OCI-LY3 (cell line): ENCODE measurements around the gene NBL1.

ENCODE experiments used
- H2AFZ ChIP-seq: fragments of 200-600, 300-600 bp; shearing (Covaris generic); 2 replicates; pipeline ENCODE4 v1.6.0; 2014; ENCODE audit warnings: antibody characterized with exemption, low read depth, low read length
- H3K27ac ChIP-seq: fragments of 200-600, 300-600 bp; sonication (generic); 2 replicates; pipeline ENCODE4 v1.5.1; 2014; ENCODE audit warnings: mild to moderate bottlenecking, low read length, moderate library complexity, mixed read lengths
- H3K27me3 ChIP-seq: fragments of 200-600, 300-600 bp; sonication (generic); 2 replicates; pipeline ENCODE4 v1.6.1; 2014; ENCODE audit warnings: low read depth, low read length, mixed read lengths
- H3K36me3 ChIP-seq: fragments of 200-600, 300-600 bp; sonication (generic); replicated peaks from 2 replicates; pipeline ENCODE3; 2014; ENCODE audit warnings: low read depth, low read length, mixed read lengths
- H3K4me1 ChIP-seq: fragments of 300-600, 200-600 bp; sonication (generic); 2 replicates; pipeline ENCODE4 v1.6.1; 2014; ENCODE audit warnings: low read length, mixed read lengths
- H3K4me2 ChIP-seq: fragments of 200-600, 300-600 bp; sonication (generic); 2 replicates; pipeline ENCODE4 v1.6.1; 2014; ENCODE audit warnings: low read length, mixed read lengths
- H3K4me3 ChIP-seq: fragments of 300-600, 200-600 bp; sonication (generic); 2 replicates; pipeline ENCODE4 v1.5.1; 2014; ENCODE audit warnings: antibody characterized with exemption, mild to moderate bottlenecking, low read length, moderate library complexity
- H3K79me2 ChIP-seq: fragments of 300-600, 200-600 bp; shearing (Covaris generic); 2 replicates; pipeline ENCODE4 v1.6.1; 2014; ENCODE audit warnings: mild to moderate bottlenecking, low read length, mixed read lengths
- H3K9ac ChIP-seq: fragments of 300-600, 200-600 bp; shearing (Covaris generic); 2 replicates; pipeline ENCODE4 v1.6.0; 2014; ENCODE audit warnings: mild to moderate bottlenecking, low read length, moderate library complexity
- H3K9me3 ChIP-seq: fragments of 200-600, 300-600 bp; shearing (Covaris generic); 2 replicates; pipeline ENCODE4 v1.6.1; 2014; ENCODE audit warnings: low read length, mixed read lengths; ENCODE audit not compliant: insufficient read depth
- H4K20me1 ChIP-seq: fragments of 200-600, 300-600 bp; sonication (generic); 2 replicates; pipeline ENCODE4 v1.6.1; 2016; ENCODE audit warnings: low read length, mixed read lengths; ENCODE audit not compliant: insufficient read depth
- CTCF ChIP-seq: fragments of 200-600, 300-600 bp; sonication (generic); IDR thresholded peaks from 2 replicates; pipeline ENCODE4 v1.5.1; 2014; ENCODE audit warnings: antibody characterized with exemption, low read length, low read depth
- EZH2phosphoT487 ChIP-seq: fragments of 200-600 bp; shearing (Covaris generic); IDR thresholded peaks from 2 replicates; pipeline ENCODE4 v1.6.1; 2018; ENCODE audit warnings: antibody characterized with exemption, mixed run types, low read depth

NBL1 gene

GRCh38 chr1:19613171-19613703, 30.9 kb upstream of the NBL1 start:
- Histone ChIP-seq H2AFZ (no peak overlapping the region), H3K9me3 (no peaks in the 10 kb centered on the region), H3K27me3 (no peaks in the 10 kb centered on the region), H3K79me2 (peaks cover 58% of the 10 kb centered on the region), H3K4me1 (no peaks in the 10 kb centered on the region), H3K4me2 (no peak overlapping the region), H3K27ac (no peak overlapping the region), H3K9ac (no peak overlapping the region), H3K36me3 (peaks cover 5% of the 10 kb centered on the region), H3K4me3 (no peak overlapping the region), H4K20me1 (no peaks in the 10 kb centered on the region)
- TF ChIP-seq CTCF (no peak), EZH2phosphoT487 (no peak)

GRCh38 chr1:19615438-19615837, 28.7 kb upstream of the NBL1 start:
- peaks cover 4% of the 10 kb centered on the region; the same call in 1 of the 2 replicates for H4K20me1 ChIP-seq
- H3K79me2 ChIP-seq: peaks cover 56% of the 10 kb centered on the region

GRCh38 chr1:19616489-19616888, 27.6 kb upstream of the NBL1 start:
- H4K20me1 ChIP-seq: peaks cover 4% of the 10 kb centered on the region; the same call in 1 of the 2 replicates

More at GRCh38 chr1:19615438-19615837, 28.7 kb upstream of the NBL1 start:
- no peaks in the 10 kb centered on the region for H3K27me3 ChIP-seq
- TF ChIP-seq EZH2phosphoT487 (no peak), CTCF (no peak)
- no peak overlapping the region for H3K4me3 ChIP-seq
- no peak overlapping the region for H3K9ac ChIP-seq
- H2AFZ ChIP-seq: no peak overlapping the region
- no peak overlapping the region for H3K4me2 ChIP-seq
- H3K4me1 ChIP-seq: no peaks in the 10 kb centered on the region
- H3K27ac ChIP-seq: no peak overlapping the region
- H3K9me3 ChIP-seq: no peaks in the 10 kb centered on the region
- H3K36me3 ChIP-seq: no peaks in the 10 kb centered on the region

DNA sequence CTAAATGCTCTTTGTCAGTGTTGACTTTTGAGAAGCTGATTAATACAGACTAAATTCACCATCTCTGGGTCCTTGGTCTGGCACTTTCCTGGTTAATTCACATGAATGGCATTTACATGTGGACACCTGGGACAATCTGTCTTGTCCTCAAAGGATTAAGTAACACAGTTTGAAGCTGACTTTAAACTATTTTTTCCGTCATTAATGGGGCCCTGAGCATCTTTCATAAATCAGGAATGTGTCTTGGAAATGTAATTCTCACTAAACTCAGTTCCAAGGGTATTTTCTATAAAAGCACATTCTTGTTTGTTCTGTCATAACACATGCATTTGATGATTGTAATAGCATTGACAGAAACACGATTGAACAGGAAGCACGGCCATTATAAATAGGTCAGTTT, 26.7 kb upstream of the NBL1 start:
- no peak overlapping the region for H3K27ac ChIP-seq
- peaks cover 55% of the 10 kb centered on the region for H3K79me2 ChIP-seq
- no peak for TF ChIP-seq CTCF
- TF ChIP-seq EZH2phosphoT487: no peak
- no peaks in the 10 kb centered on the region for H3K4me1 ChIP-seq
- no peak overlapping the region for H3K9ac ChIP-seq
- H3K27me3 ChIP-seq: no peaks in the 10 kb centered on the region
- H3K36me3 ChIP-seq: no peaks in the 10 kb centered on the region
- H3K9me3 ChIP-seq: no peaks in the 10 kb centered on the region
- no peak overlapping the region for H2AFZ ChIP-seq
- peaks cover 4% of the 10 kb centered on the region; the same call in 1 of the 2 replicates for H4K20me1 ChIP-seq
- H3K4me3 ChIP-seq: no peak overlapping the region
- no peak overlapping the region for H3K4me2 ChIP-seq

More at GRCh38 chr1:19616489-19616888, 27.6 kb upstream of the NBL1 start:
- Histone ChIP-seq H3K4me3 (no peak overlapping the region), H3K27ac (no peak overlapping the region), H3K9ac (no peak overlapping the region), H3K27me3 (no peaks in the 10 kb centered on the region), H3K4me1 (no peaks in the 10 kb centered on the region), H3K36me3 (no peaks in the 10 kb centered on the region), H3K4me2 (no peak overlapping the region), H3K9me3 (no peaks in the 10 kb centered on the region), H3K79me2 (peaks cover 57% of the 10 kb centered on the region), H2AFZ (no peak overlapping the region)
- no peak for TF ChIP-seq EZH2phosphoT487
- TF ChIP-seq CTCF: no peak
